ENCODE data around the gene SMIM44. TPM values are rescaled to one million over a fixed set of nuclear protein-coding genes. Genes with fewer than 3 reads are reported as not detected.

The SMIM44 gene
- total and polyA plus RNA-seq, 9 of the 15 experiments (the other 6 are each of a cell fraction or from before 2014, with no cell fraction given) = not detected

GRCh38 chr19:3506384-3507340 lies 23.4 kb upstream of the SMIM44 start:
- ChIA-PET POLR2A (interaction anchor here (0.8 to 1.0 kb wide), 2 partner anchors 14 to 72 kb away, joined by 4 to 5 read pairs; no protein-coding TSS in a partner anchor), CTCF (ENCODE audit: low intra/inter-chr PET ratio) (no interaction called here)
- WGBS (ENCODE audit: insufficient coverage, low coverage, missing lambda C conversion rate) = 4% methylated on average over 39 of the region's 69 CpGs
- H3K36me3 ChIP-seq (ENCODE audit: control insufficient read depth, insufficient read depth, low read length) = peaks cover 31% of the 10 kb centered on the region; the same call in 2 of the 3 replicates
- H3K9me1 ChIP-seq (ENCODE audit: control insufficient read depth, insufficient read depth, low read length) = peaks cover 10% of the 10 kb centered on the region
- peak overlapping the region; percentile 99 for H3K4me3 ChIP-seq
- intact Hi-C loops (cut with micrococcal nuclease) = no loop called here
- peaks cover 24 to 74% of the 10 kb centered on the region in 2 experiments; a peak in 4 of 5 replicates for H3K4me1 ChIP-seq (replicated peaks in 1 of 2; ENCODE audit: control insufficient read depth in 2 of 2, insufficient read depth in 2 of 2, low read length in 2 of 2)
- H3K79me2 ChIP-seq (ENCODE audit: control insufficient read depth, insufficient read depth, low read length) = peaks cover 58% of the 10 kb centered on the region
- no peaks in the 10 kb centered on the region for H3K9me3 ChIP-seq (replicated peaks; ENCODE audit: control insufficient read depth, insufficient read depth, low read depth, low read length)
- peak overlapping the region; percentile 91 to 94 for H3K9ac ChIP-seq (ENCODE audit: insufficient read depth in 1 of 2, low read depth in 2 of 2, low read length in 2 of 2)
- peak overlapping the region; percentile 88 for H3K4me2 ChIP-seq (ENCODE audit: insufficient read depth, low read length)
- peak; percentile 13 for ATAC-seq
- H4K20me1 ChIP-seq (replicated peaks; ENCODE audit: control insufficient read depth, insufficient read depth, low read length) = peaks cover 37% of the 10 kb centered on the region
- TSS peak; percentile 31 for BruUV-seq (replicated peaks)
- FAIRE-seq = no peak
- in situ Hi-C loops (cut with MboI) = no loop called here
- DNase-seq (ENCODE audit: extremely low read depth in 1 of 4, low spot score in 3 of 4) = peak; percentile 28 to 62 (median 48)
- H3K27me3 ChIP-seq (ENCODE audit: control insufficient read depth in 2 of 2, insufficient read depth in 2 of 2, low read length in 2 of 2) = no peaks in the 10 kb centered on the region
- peak overlapping the region; percentile 92 for H3K27ac ChIP-seq (ENCODE audit: extremely low read depth, low read depth, low read length)
- H2AFZ ChIP-seq (ENCODE audit: low read depth, low read length) = peak overlapping the region; percentile 70; the same call in 1 of the 2 replicates
- no peak for TF ChIP-seq ZNF224 (CRISPR knock-in tag; IDR thresholded peaks at IDR 0.05)
- TF ChIP-seq SRSF3 (IDR thresholded peaks at IDR 0.05; ENCODE audit: insufficient read depth, low read length) = no peak
- no peak for TF ChIP-seq ZNF140 (CRISPR knock-in tag; IDR thresholded peaks at IDR 0.05)
- no peak for TF ChIP-seq KAT8 (IDR thresholded peaks at IDR 0.05; ENCODE audit: low read depth)
- no peak for TF ChIP-seq ELF1 (tag; IDR thresholded peaks at IDR 0.05)
- no peak for TF ChIP-seq PHF20 (IDR thresholded peaks at IDR 0.05; ENCODE audit: partially characterized antibody)
- TF ChIP-seq ZBTB33 (CRISPR knock-in tag; IDR thresholded peaks at IDR 0.05) = no peak
- TF ChIP-seq CBFA2T2 (conservative IDR thresholded peaks at IDR 0.05) = no peak
- no peak for TF ChIP-seq TAF9B (IDR thresholded peaks at IDR 0.05; ENCODE audit: partially characterized antibody)
- TF ChIP-seq EHMT2 (IDR thresholded peaks at IDR 0.05) = no peak
- peak; percentile 62 for TF ChIP-seq SP1 (CRISPR knock-in tag; IDR thresholded peaks at IDR 0.05)
- no peak for TF ChIP-seq ZNF143 (CRISPR knock-in tag; IDR thresholded peaks at IDR 0.05)
- TF ChIP-seq SREBF2 (CRISPR knock-in tag; IDR thresholded peaks at IDR 0.05) = no peak
- no peak for TF ChIP-seq TRIM24 (IDR thresholded peaks at IDR 0.05)
- TF ChIP-seq ZFX (CRISPR knock-in tag; IDR thresholded peaks at IDR 0.05) = peak; percentile 68
- no peak for TF ChIP-seq NELFE (IDR thresholded peaks at IDR 0.05; ENCODE audit: insufficient read depth, insufficient read length)
- peak in 1 of 2 experiments; percentile 23; a peak in 1 of 4 replicates for TF ChIP-seq ZNF639 (CRISPR knock-in tag; conservative IDR thresholded peaks at IDR 0.05 in 1 of 2, IDR thresholded peaks at IDR 0.05 in 1 of 2)
- TF ChIP-seq PHF8 (IDR thresholded peaks at IDR 0.05; ENCODE audit: borderline replicate concordance, low read length) = peak; percentile 83; the same call in 1 of the 2 replicates
- no peak for TF ChIP-seq NFXL1 (CRISPR knock-in tag; IDR thresholded peaks at IDR 0.05)
- no peak for TF ChIP-seq NFE2 (IDR thresholded peaks at IDR 0.05; ENCODE audit: low read depth)

Measured in K562 (cell line).